Transverse colon (tissue), 4 donors: Measurements from ENCODE around the gene FKBP14. TPM values are rescaled to one million over a fixed set of nuclear protein-coding genes. Genes with fewer than 3 reads are reported as not detected.

Experiments used
- DNase-seq: peaks from one replicate; pipeline ENCODE4 v3.0.0-alpha.2; 2019
- H3K27ac ChIP-seq, 4 donors: fragments of 200-600 bp; sonication (generic); 2 replicates each; pipeline ENCODE4 v1.5.1; 2016 to 2018; ENCODE audit warnings: inconsistent platforms in 4 of 4
- H3K27me3 ChIP-seq: fragments of 200-600 bp; sonication (generic); 2 replicates; pipeline ENCODE4 v1.5.1; 2017; ENCODE audit warnings: inconsistent platforms
- H3K36me3 ChIP-seq, 4 donors: fragments of 200-600 bp; sonication (generic); 2 replicates each; pipeline ENCODE4 v1.5.1; 2017 to 2019; ENCODE audit warnings: inconsistent platforms in 4 of 4
- H3K4me1 ChIP-seq, 4 donors: fragments of 200-600 bp; sonication (generic); 2 replicates each; pipeline ENCODE4 v1.5.1; 2017 to 2020; ENCODE audit warnings: inconsistent platforms in 4 of 4
- H3K4me3 ChIP-seq, 4 donors: fragments of 200-600 bp; sonication (generic); 1 replicate in 1 of 4; 2 replicates in 3 of 4; pipeline versions ENCODE4 v1.5.1 to v1.6.1; 2017 to 2019; ENCODE audit warnings: inconsistent platforms in 4 of 4
- H3K9me3 ChIP-seq, 2 donors: fragments of 200-600 bp; sonication (generic); 2 replicates each; pipeline ENCODE4 v1.5.1; 2017 to 2019; ENCODE audit warnings: inconsistent platforms in 2 of 2
- EP300 ChIP-seq: sonication (generic); formaldehyde crosslinking; IDR thresholded peaks from one replicate; pipeline ENCODE4 v1.6.1; 2017; ENCODE audit warnings: antibody characterized with exemption, low read depth
- POLR2A ChIP-seq: fragments of 450-650 bp; IDR thresholded peaks from one replicate; pipeline ENCODE4 v1.6.1; 2016; ENCODE audit warnings: antibody characterized with exemption, mild to moderate bottlenecking, moderate library complexity
- POLR2AphosphoS5 ChIP-seq, 3 donors: sonication (generic); formaldehyde crosslinking; IDR thresholded peaks; one replicate each; pipeline ENCODE4 v1.6.1; 2016; ENCODE audit warnings: antibody characterized with exemption in 3 of 3
- WGBS, 2 donors: methylation state at CpG; one replicate each; pipeline ENCODE4 v1.1.5; 2018; ENCODE audit warnings: low coverage in 1 of 2; 5-methylcytosine and 5-hydroxymethylcytosine counted together
- in situ Hi-C, 4 donors: fragments of 200-750 bp; cut with MboI; loops; one replicate each; pipeline versions ENCODE4 v1.15.0 to v1.15.1; 2017; ENCODE audit warnings: low sequenced_read_pairs in 3 of 4, low pct_ligation_motif_present in 1 of 4, low pct_unique_long_range_greater_than_20kb in 1 of 4
- intact Hi-C: fragments of 100-400 bp; cut with DNase I; formaldehyde crosslinking; loops from one replicate; pipeline ENCODE4 v1.15.1; 2023; ENCODE audit warnings: low total_unique reads
- total RNA-seq, 4 donors: library from RNA; depleted of rRNA; stranded (reverse); fragments of >200 nt; gene quantifications; one replicate each; pipeline ENCODE4 v1.1.0, GENCODE V29; 2016
- TF ChIP-seq, protein P1 (sequence below), 5 experiments: fragments of 200-600 bp in 3 of 5; fragments of 450-650 bp in 2 of 5; sonication (generic) in 3 of 5; IDR thresholded peaks; 1 replicate in 2 of 5; 2 replicates in 3 of 5; pipeline ENCODE4 v1.5.1; 2016 to 2017; ENCODE audit warnings: antibody characterized with exemption in 5 of 5, inconsistent platforms in 3 of 5, mild to moderate bottlenecking in 2 of 5, moderate library complexity in 1 of 5

The FKBP14 gene
- total RNA-seq, 4 donors from 2014 or later: 0.75 to 12.7 (median 9.6) TPM

DNA sequence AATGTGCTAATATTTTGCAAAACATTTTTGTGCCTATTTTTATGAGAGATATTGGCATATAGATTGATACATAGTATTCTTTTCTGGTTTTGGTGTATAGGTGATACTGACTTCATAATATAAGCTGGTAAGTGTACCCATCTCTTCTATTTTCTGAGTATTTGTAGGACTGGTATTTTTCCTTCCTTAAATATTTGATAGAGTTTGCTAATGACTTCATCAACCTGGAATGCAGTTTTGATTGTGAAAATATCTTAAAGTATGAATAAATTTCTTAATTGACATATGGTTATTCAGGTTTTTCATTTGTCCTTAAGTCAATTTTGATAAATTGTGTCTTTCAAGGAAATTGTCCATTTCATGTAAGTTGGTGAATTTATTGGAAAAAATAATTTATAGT lies 30.9 kb downstream of the FKBP14 start:
- H3K27me3 ChIP-seq: no peaks in the 10 kb centered on the region
- H3K4me3 ChIP-seq: no peak overlapping the region
- peaks cover 7 to 21% of the 10 kb centered on the region in 2 donors for H3K9me3 ChIP-seq
- no peaks in the 10 kb centered on the region for H3K36me3 ChIP-seq
- TF ChIP-seq EP300 (no peak), POLR2AphosphoS5 (IDR thresholded peaks at IDR 0.05) (no peak), POLR2A (no peak)
- TF ChIP-seq, protein P1, sequence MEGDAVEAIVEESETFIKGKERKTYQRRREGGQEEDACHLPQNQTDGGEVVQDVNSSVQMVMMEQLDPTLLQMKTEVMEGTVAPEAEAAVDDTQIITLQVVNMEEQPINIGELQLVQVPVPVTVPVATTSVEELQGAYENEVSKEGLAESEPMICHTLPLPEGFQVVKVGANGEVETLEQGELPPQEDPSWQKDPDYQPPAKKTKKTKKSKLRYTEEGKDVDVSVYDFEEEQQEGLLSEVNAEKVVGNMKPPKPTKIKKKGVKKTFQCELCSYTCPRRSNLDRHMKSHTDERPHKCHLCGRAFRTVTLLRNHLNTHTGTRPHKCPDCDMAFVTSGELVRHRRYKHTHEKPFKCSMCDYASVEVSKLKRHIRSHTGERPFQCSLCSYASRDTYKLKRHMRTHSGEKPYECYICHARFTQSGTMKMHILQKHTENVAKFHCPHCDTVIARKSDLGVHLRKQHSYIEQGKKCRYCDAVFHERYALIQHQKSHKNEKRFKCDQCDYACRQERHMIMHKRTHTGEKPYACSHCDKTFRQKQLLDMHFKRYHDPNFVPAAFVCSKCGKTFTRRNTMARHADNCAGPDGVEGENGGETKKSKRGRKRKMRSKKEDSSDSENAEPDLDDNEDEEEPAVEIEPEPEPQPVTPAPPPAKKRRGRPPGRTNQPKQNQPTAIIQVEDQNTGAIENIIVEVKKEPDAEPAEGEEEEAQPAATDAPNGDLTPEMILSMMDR (IDR thresholded peaks at IDR 0.05): no peak
- H3K27ac ChIP-seq: no peak overlapping the region
- DNase-seq: no peak
- intact Hi-C loops (no loop called here), in situ Hi-C loops (no loop called here)
- no peaks in the 10 kb centered on the region for H3K4me1 ChIP-seq

DNA sequence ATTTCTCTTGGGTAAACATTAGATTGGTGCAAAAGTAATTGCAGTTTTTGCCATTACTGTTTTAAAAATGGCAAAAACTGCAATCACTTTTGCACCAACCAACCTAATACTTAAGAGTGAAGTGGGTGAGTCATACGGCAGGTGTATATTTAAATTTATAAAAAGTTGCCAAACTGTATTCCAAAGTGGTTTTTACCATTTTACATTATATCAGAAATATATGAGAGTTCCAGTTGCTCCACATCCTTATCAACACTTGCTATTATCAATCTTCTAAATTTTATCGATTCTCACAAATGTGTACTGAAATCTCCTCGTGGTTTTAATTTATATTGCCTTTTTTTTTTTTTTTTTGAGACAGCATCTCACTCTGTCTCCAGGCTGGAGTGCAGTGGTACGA lies 33.4 kb downstream of the FKBP14 start:
- Histone ChIP-seq H3K4me1 (peaks cover 0 to 6% (median 0%) of the 10 kb centered on the region in 4 donors), H3K27ac (no peak overlapping the region), H3K4me3 (no peak overlapping the region), H3K27me3 (peaks cover 12% of the 10 kb centered on the region), H3K9me3 (peaks cover 7 to 21% of the 10 kb centered on the region in 2 donors), H3K36me3 (no peaks in the 10 kb centered on the region)
- DNase-seq: no peak
- TF ChIP-seq EP300: no peak
- TF ChIP-seq POLR2A: no peak
- no peak for TF ChIP-seq POLR2AphosphoS5 (IDR thresholded peaks at IDR 0.05)
- TF ChIP-seq, protein P1 (IDR thresholded peaks at IDR 0.05): no peak
- 76 to 89% methylated on average over 3 to 4 of the region's 4 CpGs for WGBS, 2 donors
- intact Hi-C loops: no loop called here
- in situ Hi-C loops: no loop called here

DNA sequence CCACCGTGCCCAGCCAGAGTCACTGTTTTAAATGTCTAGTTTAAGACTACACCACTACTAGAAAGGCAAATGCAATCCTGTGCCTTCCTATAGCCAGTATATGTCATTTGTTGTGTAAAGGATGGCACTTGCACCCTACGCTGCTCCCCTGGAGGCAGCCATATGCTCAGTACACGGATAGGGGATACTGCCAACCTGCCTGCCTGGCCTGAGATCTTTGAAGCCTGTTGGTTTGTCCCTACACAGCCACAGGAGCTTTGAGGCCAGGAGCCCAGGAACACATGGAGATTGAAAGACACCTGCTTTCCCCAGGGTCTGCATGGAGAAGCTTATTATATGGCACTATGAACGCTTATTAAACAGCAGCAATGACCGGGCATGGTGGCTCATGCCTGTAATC lies 34.6 kb downstream of the FKBP14 start:
- H3K4me3 ChIP-seq: no peak overlapping the region
- TF ChIP-seq, protein P1 (IDR thresholded peaks at IDR 0.05): no peak
- no peak for TF ChIP-seq POLR2AphosphoS5 (IDR thresholded peaks at IDR 0.05)
- TF ChIP-seq EP300: no peak
- no peak for TF ChIP-seq POLR2A
- H3K36me3 ChIP-seq: no peaks in the 10 kb centered on the region
- H3K9me3 ChIP-seq: peaks cover 7 to 21% of the 10 kb centered on the region in 2 donors
- intact Hi-C loops (no loop called here), in situ Hi-C loops (no loop called here)
- 95% methylated on average over 5 of the region's 5 CpGs; no CpG with 5 or more reads in 1 of the 2 donors for WGBS, 2 donors
- peaks cover 5 to 12% (median 6%) of the 10 kb centered on the region in 4 donors for H3K4me1 ChIP-seq
- peaks cover 12% of the 10 kb centered on the region for H3K27me3 ChIP-seq
- DNase-seq: no peak
- no peak overlapping the region for H3K27ac ChIP-seq

DNA sequence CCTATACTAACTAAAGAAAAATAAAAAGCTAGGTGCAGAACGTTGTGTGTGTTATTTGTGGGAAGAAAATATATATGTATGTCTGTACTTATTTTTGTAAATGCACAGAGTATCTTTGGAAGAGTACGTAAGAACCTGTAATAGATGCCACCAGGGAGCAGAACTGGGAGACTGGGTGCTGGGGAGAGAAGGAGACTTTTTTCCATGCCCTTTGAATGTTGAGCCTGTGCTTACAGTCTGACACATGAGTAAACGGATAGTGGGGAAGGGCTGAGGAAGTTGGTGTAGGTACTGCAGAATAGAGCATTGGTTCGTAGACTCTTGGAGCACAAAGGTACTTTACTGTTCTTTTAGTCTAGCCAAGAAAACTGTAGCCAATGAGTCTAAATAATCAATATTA lies 35.6 kb downstream of the FKBP14 start:
- TF ChIP-seq POLR2AphosphoS5 (IDR thresholded peaks at IDR 0.05): no peak
- TF ChIP-seq, protein P1 (IDR thresholded peaks at IDR 0.05): no peak
- TF ChIP-seq POLR2A: no peak
- no peak for TF ChIP-seq EP300
- H3K27ac ChIP-seq: no peak overlapping the region
- 73 to 78% methylated on average over 4 of the region's 4 CpGs for WGBS, 2 donors
- peaks cover 5 to 12% (median 6%) of the 10 kb centered on the region in 4 donors for H3K4me1 ChIP-seq
- no peak for DNase-seq
- in situ Hi-C loops (no loop called here), intact Hi-C loops (no loop called here)
- no peaks in the 10 kb centered on the region for H3K36me3 ChIP-seq
- H3K27me3 ChIP-seq: peaks cover 12% of the 10 kb centered on the region
- H3K9me3 ChIP-seq: peaks cover 7 to 15% of the 10 kb centered on the region in 2 donors
- H3K4me3 ChIP-seq: no peak overlapping the region
